K562 (cell line): ENCODE measurements around the gene ZBTB20. TPM values are rescaled to one million over a fixed set of nuclear protein-coding genes. Genes with fewer than 3 reads are reported as not detected.

ENCODE experiments used
- ATAC-seq: fragments of 200-7000 bp; cut with Tn5 transposase; 3 replicates; pipeline ENCODE4 v1.9.1; 2020; ENCODE audit warnings: moderate library complexity
- BruUV-seq: library from RNA; stranded (reverse); fragments of 400-500 nt; replicated peaks from 2 replicates; lab custom pipeline; 2021; lab: Mats Ljungman, UMichigan
- CTCF ChIA-PET: fragments of 300-600 bp; formaldehyde crosslinking; extraction: SDS; loops from one replicate; lab custom pipeline; 2021; ENCODE audit warnings: low intra/inter-chr PET ratio; lab: Yijun Ruan, JAX
- POLR2A ChIA-PET: fragments of 300-600, 350-650 bp; sonication (Branson Sonifier 250); formaldehyde crosslinking; extraction: SDS; loops from one replicate; lab custom pipeline; 2021; ENCODE audit warnings: antibody characterized with exemption, inconsistent platforms; lab: Yijun Ruan, JAX
- DNase-seq, 4 experiments: peaks; one replicate each; pipeline versions ENCODE4 v3.0.0 to v3.0.0-alpha.2; 2011 to 2018; ENCODE audit warnings: low spot score in 3 of 4, mixed read lengths in 3 of 4; ENCODE audit errors: extremely low read depth in 1 of 4
- FAIRE-seq: peaks from 2 replicates; lab custom pipeline; 2011; peaks lifted over from hg19 to GRCh38; lab: Jason Lieb, UNC
- H2AFZ ChIP-seq: 2 replicates; pipeline ENCODE4 v1.6.0; 2011; ENCODE audit warnings: low read depth, low read length, control low read depth, inconsistent platforms
- H3K27ac ChIP-seq: fragments of 200-600 bp; 3 replicates; pipeline ENCODE4 v1.8.0; 2011; ENCODE audit warnings: low read depth, mild to moderate bottlenecking, control low read depth, inconsistent platforms, low read length, moderate library complexity, mixed read lengths; ENCODE audit errors: extremely low read depth
- H3K27me3 ChIP-seq, 2 experiments: fragments of 300-600 bp in 1 of 2; 2 replicates in 1 of 2; 3 replicates in 1 of 2; pipeline versions ENCODE4 v1.6.0 to v1.8.0; 2011; ENCODE audit warnings: inconsistent platforms in 2 of 2, low read length in 2 of 2, mild to moderate bottlenecking in 1 of 2, mixed read lengths in 1 of 2, moderate library complexity in 1 of 2; ENCODE audit not compliant: control insufficient read depth in 2 of 2, insufficient read depth in 2 of 2
- H3K36me3 ChIP-seq: fragments of 300-600 bp; 3 replicates; pipeline ENCODE4 v1.8.0; 2011; ENCODE audit warnings: mild to moderate bottlenecking, low read length, inconsistent platforms; ENCODE audit not compliant: control insufficient read depth, insufficient read depth
- H3K4me1 ChIP-seq, 2 experiments: fragments of 200-600 bp in 1 of 2; replicated peaks in 1 of 2; 2 replicates in 1 of 2; 3 replicates in 1 of 2; pipeline versions ENCODE4 v1.5.1 to v1.8.0; 2011; ENCODE audit warnings: inconsistent platforms in 2 of 2, low read length in 2 of 2, mild to moderate bottlenecking in 1 of 2, mixed read lengths in 1 of 2, moderate library complexity in 1 of 2; ENCODE audit not compliant: control insufficient read depth in 2 of 2, insufficient read depth in 2 of 2
- H3K4me2 ChIP-seq: 2 replicates; pipeline ENCODE4 v1.6.1; 2011; ENCODE audit warnings: low read length, control low read depth, inconsistent platforms, mixed read lengths; ENCODE audit not compliant: insufficient read depth
- H3K4me3 ChIP-seq: fragments of 200-600 bp; sonication (generic), shearing (Covaris generic); 2 replicates; pipeline ENCODE4 v1.5.1; 2016; ENCODE audit warnings: control low read depth, inconsistent platforms
- H3K79me2 ChIP-seq: fragments of 200-600 bp; 3 replicates; pipeline ENCODE4 v1.8.0; 2011; ENCODE audit warnings: low read length, inconsistent platforms; ENCODE audit not compliant: control insufficient read depth, insufficient read depth
- H3K9ac ChIP-seq, 2 experiments: 2 replicates each; pipeline versions ENCODE4 v1.6.0 to v1.6.1; 2011; ENCODE audit warnings: low read depth in 2 of 2, low read length in 2 of 2, control low read depth in 1 of 2, inconsistent platforms in 1 of 2, mild to moderate bottlenecking in 1 of 2, mixed read lengths in 1 of 2; ENCODE audit not compliant: insufficient read depth in 1 of 2
- H3K9me1 ChIP-seq: one replicate; pipeline ENCODE4 v1.6.0; 2011; ENCODE audit warnings: inconsistent platforms, mild to moderate bottlenecking, low read length, moderate library complexity; ENCODE audit not compliant: control insufficient read depth, insufficient read depth
- H3K9me3 ChIP-seq: replicated peaks from 2 replicates; pipeline ENCODE4 v1.5.1; 2011; ENCODE audit warnings: low read depth, low read length, inconsistent platforms; ENCODE audit not compliant: control insufficient read depth, insufficient read depth
- H4K20me1 ChIP-seq: replicated peaks from 2 replicates; pipeline ENCODE4 v1.6.1; 2011; ENCODE audit warnings: low read length, inconsistent platforms, mixed read lengths; ENCODE audit not compliant: control insufficient read depth, insufficient read depth
- ARID2 ChIP-seq: fragments of 450-650 bp; IDR thresholded peaks from 2 replicates; pipeline ENCODE4 v1.6.1; 2017; ENCODE audit warnings: antibody characterized with exemption, mild to moderate bottlenecking
- HBP1 ChIP-seq: fragments of 450-650 bp; formaldehyde crosslinking; IDR thresholded peaks from 2 replicates; pipeline ENCODE4 v1.4.0; 2022; ENCODE audit warnings: missing genetic modification characterization
- HDAC8 ChIP-seq: fragments of 450-650 bp; IDR thresholded peaks from 2 replicates; pipeline ENCODE4 v1.6.1; 2016; ENCODE audit warnings: mild to moderate bottlenecking, missing genetic modification characterization, moderate library complexity, missing compliant biosample characterization
- HDGF ChIP-seq: fragments of 450-650 bp; IDR thresholded peaks from 2 replicates; pipeline ENCODE4 v1.6.1; 2016
- PHF8 ChIP-seq: fragments of 200-600 bp; sonication (generic); IDR thresholded peaks from 2 replicates; pipeline ENCODE4 v1.6.1; 2012; ENCODE audit warnings: mixed run types, mild to moderate bottlenecking, inconsistent platforms, low read length, moderate library complexity, borderline replicate concordance
- ZBTB11 ChIP-seq, 3 experiments: fragments of 200-800 bp in 1 of 3; fragments of 250-450 bp in 1 of 3; fragments of 450-650 bp in 1 of 3; sonication (Bioruptor Pico) in 1 of 3; sonication (Bioruptor generic) in 1 of 3; formaldehyde crosslinking in 1 of 3; IDR thresholded peaks; 2 replicates each; pipeline versions ENCODE4 v1.6.1 to v1.8.0; 2016 to 2022; ENCODE audit warnings: mild to moderate bottlenecking in 2 of 3, missing genetic modification characterization in 2 of 3, missing compliant biosample characterization in 1 of 3, moderate library complexity in 1 of 3
- ZMIZ1 ChIP-seq, 2 experiments: fragments of 150-350 bp in 1 of 2; IDR thresholded peaks; 2 replicates each; pipeline ENCODE4 v1.6.1; 2012 to 2016; ENCODE audit warnings: low read depth in 2 of 2, low read length in 2 of 2, mild to moderate bottlenecking in 1 of 2, moderate library complexity in 1 of 2
- ZNF174 ChIP-seq: fragments of 250-450 bp; sonication (Bioruptor Pico); IDR thresholded peaks from 2 replicates; pipeline ENCODE4 v1.4.0; 2020; ENCODE audit warnings: mild to moderate bottlenecking
- ZNF184 ChIP-seq: sonication (generic); formaldehyde crosslinking; IDR thresholded peaks from 2 replicates; pipeline ENCODE4 v1.5.0; 2020; ENCODE audit warnings: missing genetic modification reagents
- ZNF24 ChIP-seq: fragments of 450-650 bp; IDR thresholded peaks from 2 replicates; pipeline ENCODE4 v1.6.1; 2016
- ZNF707 ChIP-seq: fragments of 250-450 bp; sonication (Bioruptor Pico); conservative IDR thresholded peaks from 2 replicates; pipeline ENCODE4 v1.8.0; 2022; ENCODE audit warnings: inconsistent platforms, mild to moderate bottlenecking, moderate library complexity
- WGBS: fragments of 100-300 bp; shearing (Covaris generic); methylation state at CpG from one replicate; pipeline ENCODE4 v1.1.6; 2016; ENCODE audit warnings: low coverage, mixed read lengths; ENCODE audit not compliant: insufficient coverage; ENCODE audit errors: missing lambda C conversion rate; 5-methylcytosine and 5-hydroxymethylcytosine counted together
- in situ Hi-C: fragments of 300-500 bp; cut with MboI; formaldehyde crosslinking; loops from 4 replicates; pipeline ENCODE4 v1.15.0; 2018; ENCODE audit warnings: inconsistent platforms, mixed read lengths
- intact Hi-C: fragments of 100-400 bp; cut with micrococcal nuclease; formaldehyde crosslinking; loops from 2 replicates; pipeline ENCODE4 v1.14.2; 2022
- polyA plus RNA-seq, 8 experiments: library from polyadenylated mRNA; depleted of rRNA in 4 of 8; stranded (reverse) in 5 of 8; unstranded in 3 of 8; fragments of >200 nt; fragmentation: Nextera tagmentation in 2 of 8; fragmentation: Illumina TruSeq in 1 of 8; extraction: Ambion mirVana in 2 of 8; extraction: Trizol in 1 of 8; gene quantifications; 2 replicates each; pipeline versions ENCODE4 v1.2.1 to v1.2.3, GENCODE V29; 2011 to 2014; ENCODE audit warnings: inconsistent platforms in 1 of 8, missing spikeins in 1 of 8
- total RNA-seq, 7 experiments: library from RNA; depleted of rRNA in 6 of 7; stranded (reverse); fragments of >200 nt in 6 of 7; fragmentation: Illumina TruSeq in 2 of 7; extraction: Trizol in 2 of 7; gene quantifications; 2 replicates each; pipeline versions ENCODE4 v1.2.1 to v1.2.3, GENCODE V29; 2011 to 2021; ENCODE audit warnings: low replicate concordance in 1 of 7

Gene ZBTB20
- total and polyA plus RNA-seq, 9 of the 15 experiments (the other 6 are each of a cell fraction or from before 2014, with no cell fraction given) = 0.17 to 1.7 (median 0.45) TPM

GRCh38 chr3:114290911-114291901, 855.9 kb downstream of the ZBTB20 start:
- ChIA-PET POLR2A (no interaction called here), CTCF (interaction anchor here (1.0 kb wide), 1 partner anchor 1528 kb away, joined by 3 read pairs; no protein-coding TSS in a partner anchor)
- in situ Hi-C loops = no loop called here
- Histone ChIP-seq H3K4me3 (no peak overlapping the region), H3K79me2 (no peaks in the 10 kb centered on the region), H3K4me2 (0 out of 2 replicates have a peak overlapping the region, but pooled peaks have one; percentile 11), H3K27ac (no peak overlapping the region), H3K9me3 (no peaks in the 10 kb centered on the region), H2AFZ (peak overlapping the region; percentile 19; the same call in 1 of the 2 replicates), H3K9me1 (no peaks in the 10 kb centered on the region), H3K36me3 (no peaks in the 10 kb centered on the region), H3K4me1 (peaks cover 0 to 10% of the 10 kb centered on the region in 2 experiments; a peak in 2 of 5 replicates), H3K27me3 (no peaks in the 10 kb centered on the region), H4K20me1 (no peaks in the 10 kb centered on the region), H3K9ac (no peak overlapping the region; a peak in 1 of 4 replicates)
- DNase-seq = peak; percentile 65 to 74 (median 70)
- intact Hi-C loops = no loop called here
- 6% methylated on average over 17 of the region's 23 CpGs for WGBS
- BruUV-seq = no TSS peak
- FAIRE-seq = no peak
- peak; percentile 94 for ATAC-seq
- TF ChIP-seq ZNF707 (CRISPR knock-in tag) (no peak), HDAC8 (tag) (no peak), ZBTB11 (CRISPR knock-in tag; IDR thresholded peaks at IDR 0.05) (peak in 2 of 3 experiments; percentile 75 to 84; a peak in 3 of 6 replicates), HDGF (no peak), ZNF174 (no peak), PHF8 (no peak), ZMIZ1 (IDR thresholded peaks at IDR 0.05; ENCODE audit: low read depth in 2 of 2, low read length in 2 of 2) (no peak), HBP1 (CRISPR knock-in tag) (no peak), ZNF24 (no peak), ZNF184 (CRISPR knock-in tag) (no peak), ARID2 (no peak)
